Measurements from ENCODE around the gene CZIB.

DNA sequence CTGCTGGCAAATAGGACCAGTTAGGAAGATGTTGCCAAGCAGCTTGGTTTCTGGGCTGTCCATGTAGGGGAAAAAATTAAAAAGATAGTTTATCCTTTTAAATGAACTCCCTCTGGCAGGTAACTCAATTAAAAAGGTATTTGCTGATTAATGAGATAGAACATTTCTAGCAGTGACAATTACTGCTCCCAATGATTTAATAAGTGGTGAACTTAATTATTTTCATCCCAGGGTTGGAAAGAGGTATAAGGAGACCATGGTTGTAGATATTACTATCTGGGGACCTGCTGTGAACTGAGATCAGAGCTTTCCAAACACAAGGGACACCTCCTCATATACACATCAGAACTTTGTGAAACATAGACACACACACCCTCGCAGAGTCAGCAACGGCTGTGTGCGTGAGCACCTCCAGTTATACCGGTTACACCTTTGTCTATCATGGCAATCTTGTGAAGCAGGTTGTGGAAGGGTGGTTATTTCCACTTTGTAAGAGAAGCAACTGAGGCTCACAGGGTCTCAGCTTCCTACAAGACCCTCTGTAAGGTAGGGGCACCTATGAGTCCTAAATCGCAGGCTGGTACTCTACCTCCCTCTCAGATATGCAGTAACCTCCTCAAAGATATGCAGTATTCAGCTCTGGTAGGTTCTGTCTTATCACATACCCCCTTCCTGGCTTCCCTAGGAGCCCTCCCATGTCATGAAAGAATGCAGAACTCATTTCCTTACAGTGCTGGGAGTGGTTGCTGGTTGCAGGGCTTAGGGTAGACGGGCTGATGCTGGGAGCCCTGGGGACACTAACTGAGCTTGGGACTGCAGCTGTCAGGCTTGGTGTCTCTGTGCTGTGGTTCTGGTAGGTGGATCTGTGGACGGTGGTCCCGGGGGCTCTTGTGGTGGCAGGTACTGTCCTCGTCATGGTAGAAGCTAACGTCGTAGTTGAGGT lies 36.3 kb upstream of the CZIB start:
- TF ChIP-seq, protein P1, sequence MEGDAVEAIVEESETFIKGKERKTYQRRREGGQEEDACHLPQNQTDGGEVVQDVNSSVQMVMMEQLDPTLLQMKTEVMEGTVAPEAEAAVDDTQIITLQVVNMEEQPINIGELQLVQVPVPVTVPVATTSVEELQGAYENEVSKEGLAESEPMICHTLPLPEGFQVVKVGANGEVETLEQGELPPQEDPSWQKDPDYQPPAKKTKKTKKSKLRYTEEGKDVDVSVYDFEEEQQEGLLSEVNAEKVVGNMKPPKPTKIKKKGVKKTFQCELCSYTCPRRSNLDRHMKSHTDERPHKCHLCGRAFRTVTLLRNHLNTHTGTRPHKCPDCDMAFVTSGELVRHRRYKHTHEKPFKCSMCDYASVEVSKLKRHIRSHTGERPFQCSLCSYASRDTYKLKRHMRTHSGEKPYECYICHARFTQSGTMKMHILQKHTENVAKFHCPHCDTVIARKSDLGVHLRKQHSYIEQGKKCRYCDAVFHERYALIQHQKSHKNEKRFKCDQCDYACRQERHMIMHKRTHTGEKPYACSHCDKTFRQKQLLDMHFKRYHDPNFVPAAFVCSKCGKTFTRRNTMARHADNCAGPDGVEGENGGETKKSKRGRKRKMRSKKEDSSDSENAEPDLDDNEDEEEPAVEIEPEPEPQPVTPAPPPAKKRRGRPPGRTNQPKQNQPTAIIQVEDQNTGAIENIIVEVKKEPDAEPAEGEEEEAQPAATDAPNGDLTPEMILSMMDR (IDR thresholded peaks at IDR 0.05) = no peak
- TF ChIP-seq POLR2A (IDR thresholded peaks at IDR 0.05) (no peak), EP300 (IDR thresholded peaks at IDR 0.05) (no peak)

Data from tibial nerve (tissue), 4 donors.